Neural progenitor cell (in vitro differentiated cells): Measurements from ENCODE around the gene PSMD5. TPM values are rescaled to one million over a fixed set of nuclear protein-coding genes. Genes with fewer than 3 reads are reported as not detected.
A peak's percentile ranks its signal among the peaks of the same experiment; 100 is the strongest.

Source experiments
- DNase-seq: peaks from one replicate; pipeline ENCODE4 v3.0.0-alpha.2; 2016; ENCODE audit warnings: low spot score
- H2AFZ ChIP-seq: fragments of 200-600 bp; sonication (generic); replicated peaks from 2 replicates; pipeline ENCODE4 v1.6.1; 2016; ENCODE audit warnings: antibody characterized with exemption
- H3F3A ChIP-seq: fragments of 200-600 bp; sonication (generic); 2 replicates; pipeline ENCODE4 v1.6.1; 2016; ENCODE audit warnings: antibody characterized with exemption, low read depth
- H3K27ac ChIP-seq: fragments of 200-600 bp; sonication (generic); 2 replicates; pipeline ENCODE4 v1.5.1; 2016; ENCODE audit warnings: mild to moderate bottlenecking
- H3K27me3 ChIP-seq: fragments of 200-600 bp; sonication (generic); 2 replicates; pipeline ENCODE4 v1.6.1; 2016; ENCODE audit warnings: mild to moderate bottlenecking, moderate library complexity
- H3K36me3 ChIP-seq: fragments of 200-600 bp; sonication (generic); 2 replicates; pipeline ENCODE4 v1.5.1; 2016
- H3K4me1 ChIP-seq: fragments of 200-600 bp; sonication (generic); 2 replicates; pipeline ENCODE4 v1.6.1; 2016; ENCODE audit warnings: mixed run types
- H3K4me2 ChIP-seq: fragments of 200-600 bp; sonication (generic); 2 replicates; pipeline ENCODE4 v1.6.1; 2016
- H3K4me3 ChIP-seq: fragments of 200-600 bp; sonication (generic); 2 replicates; pipeline ENCODE4 v1.5.1; 2016
- H3K79me2 ChIP-seq: fragments of 200-600 bp; sonication (generic); 2 replicates; pipeline ENCODE4 v1.6.1; 2016; ENCODE audit warnings: low read depth
- H3K9ac ChIP-seq: fragments of 200-600 bp; sonication (generic); 2 replicates; pipeline ENCODE4 v1.6.1; 2016
- H3K9me3 ChIP-seq: fragments of 200-600 bp; sonication (generic); 2 replicates; pipeline ENCODE4 v1.5.1; 2016; ENCODE audit warnings: low read depth
- H4K20me1 ChIP-seq: fragments of 200-600 bp; sonication (generic); 2 replicates; pipeline ENCODE4 v1.6.1; 2016; ENCODE audit warnings: low read depth
- H3K27ac Mint-ChIP-seq: 3 replicates; pipeline ENCODE4 v1.8.0; 2021; ENCODE audit warnings: mixed read lengths
- H3K27me3 Mint-ChIP-seq: 2 replicates; pipeline ENCODE4 v1.8.0; 2022; ENCODE audit warnings: low read depth, mild to moderate bottlenecking, inconsistent platforms, moderate library complexity, mixed read lengths; ENCODE audit not compliant: insufficient read depth
- H3K36me3 Mint-ChIP-seq: 3 replicates; pipeline ENCODE4 v1.8.0; 2021; ENCODE audit warnings: mixed read lengths
- H3K4me1 Mint-ChIP-seq: 3 replicates; pipeline ENCODE4 v1.8.0; 2021; ENCODE audit warnings: mixed read lengths
- H3K4me3 Mint-ChIP-seq: 3 replicates; pipeline ENCODE4 v1.8.0; 2021; ENCODE audit warnings: mild to moderate bottlenecking, moderate library complexity, mixed read lengths
- H3K9me3 Mint-ChIP-seq: 3 replicates; pipeline ENCODE4 v1.8.0; 2020; ENCODE audit warnings: mixed read lengths
- EZH2 ChIP-seq: fragments of 200-600 bp; sonication (generic); IDR thresholded peaks from 2 replicates; pipeline ENCODE4 v1.6.1; 2017; ENCODE audit warnings: antibody characterized with exemption, mild to moderate bottlenecking, moderate library complexity
- EZH2phosphoT487 ChIP-seq: fragments of 200-600 bp; sonication (generic); IDR thresholded peaks from 2 replicates; pipeline ENCODE4 v1.6.1; 2017; ENCODE audit warnings: antibody characterized with exemption
- total RNA-seq: library from RNA; depleted of rRNA; stranded (reverse); fragments of >200 nt; gene quantifications from 2 replicates; pipeline ENCODE4 v1.2.3, GENCODE V29; 2015; ENCODE audit warnings: low replicate concordance
- TF ChIP-seq, protein P1 (sequence below): fragments of 200-600 bp; sonication (generic); IDR thresholded peaks from 2 replicates; pipeline ENCODE4 v1.5.1; 2017; ENCODE audit warnings: antibody characterized with exemption, mild to moderate bottlenecking

Gene PSMD5
- total RNA-seq, 1 donor from 2014 or later, result 8.7 TPM

- no peak overlapping the region for H2AFZ ChIP-seq
- H3K4me1 ChIP-seq, result peaks cover 3% of the 10 kb centered on the region
- DNase-seq, result no peak
- Mint-ChIP-seq H3K27ac (no peak overlapping the region), H3K36me3 (peaks cover 25% of the 10 kb centered on the region), H3K4me1 (peaks cover 10% of the 10 kb centered on the region), H3K27me3 (peaks cover 3% of the 10 kb centered on the region), H3K4me3 (no peak overlapping the region), H3K9me3 (no peaks in the 10 kb centered on the region)
- H3K4me2 ChIP-seq, result no peak overlapping the region
- H3K4me3 ChIP-seq, result no peak overlapping the region
- H3K27ac ChIP-seq, result no peak overlapping the region
- H3K27me3 ChIP-seq, result no peaks in the 10 kb centered on the region
- no peaks in the 10 kb centered on the region for H3K79me2 ChIP-seq
- TF ChIP-seq EZH2phosphoT487 (no peak), EZH2 (no peak)
- TF ChIP-seq, protein P1, sequence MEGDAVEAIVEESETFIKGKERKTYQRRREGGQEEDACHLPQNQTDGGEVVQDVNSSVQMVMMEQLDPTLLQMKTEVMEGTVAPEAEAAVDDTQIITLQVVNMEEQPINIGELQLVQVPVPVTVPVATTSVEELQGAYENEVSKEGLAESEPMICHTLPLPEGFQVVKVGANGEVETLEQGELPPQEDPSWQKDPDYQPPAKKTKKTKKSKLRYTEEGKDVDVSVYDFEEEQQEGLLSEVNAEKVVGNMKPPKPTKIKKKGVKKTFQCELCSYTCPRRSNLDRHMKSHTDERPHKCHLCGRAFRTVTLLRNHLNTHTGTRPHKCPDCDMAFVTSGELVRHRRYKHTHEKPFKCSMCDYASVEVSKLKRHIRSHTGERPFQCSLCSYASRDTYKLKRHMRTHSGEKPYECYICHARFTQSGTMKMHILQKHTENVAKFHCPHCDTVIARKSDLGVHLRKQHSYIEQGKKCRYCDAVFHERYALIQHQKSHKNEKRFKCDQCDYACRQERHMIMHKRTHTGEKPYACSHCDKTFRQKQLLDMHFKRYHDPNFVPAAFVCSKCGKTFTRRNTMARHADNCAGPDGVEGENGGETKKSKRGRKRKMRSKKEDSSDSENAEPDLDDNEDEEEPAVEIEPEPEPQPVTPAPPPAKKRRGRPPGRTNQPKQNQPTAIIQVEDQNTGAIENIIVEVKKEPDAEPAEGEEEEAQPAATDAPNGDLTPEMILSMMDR, result no peak
- no peaks in the 10 kb centered on the region for H3K9me3 ChIP-seq
- no peaks in the 10 kb centered on the region for H3K36me3 ChIP-seq
- H3K9ac ChIP-seq, result no peak overlapping the region
- H4K20me1 ChIP-seq, result no peaks in the 10 kb centered on the region
- peaks cover 14% of the 10 kb centered on the region for H3F3A ChIP-seq
Measured at GRCh38 chr9:120870206-120870605, 27.5 kb upstream of the PSMD5 start.

GRCh38 chr9:120869726-120870125 is 27.0 kb upstream of the PSMD5 start:
- Mint-ChIP-seq H3K9me3 (no peaks in the 10 kb centered on the region), H3K4me3 (no peak overlapping the region), H3K27ac (no peak overlapping the region), H3K36me3 (peaks cover 24% of the 10 kb centered on the region), H3K27me3 (peaks cover 3% of the 10 kb centered on the region), H3K4me1 (peaks cover 8% of the 10 kb centered on the region)
- Histone ChIP-seq H3K9ac (no peak overlapping the region), H3K27me3 (no peaks in the 10 kb centered on the region), H3K4me1 (peaks cover 3% of the 10 kb centered on the region), H3K9me3 (no peaks in the 10 kb centered on the region), H2AFZ (no peak overlapping the region), H3K36me3 (no peaks in the 10 kb centered on the region), H3K27ac (no peak overlapping the region), H3K4me3 (no peak overlapping the region), H3F3A (peaks cover 10% of the 10 kb centered on the region), H3K4me2 (peak overlapping the region; percentile 77), H4K20me1 (no peaks in the 10 kb centered on the region), H3K79me2 (no peaks in the 10 kb centered on the region)
- TF ChIP-seq EZH2phosphoT487, result no peak
- TF ChIP-seq EZH2, result no peak
- TF ChIP-seq, protein P1, result no peak
- DNase-seq, result no peak

GRCh38 chr9:120869360-120869687 is 26.6 kb upstream of the PSMD5 start:
- no peaks in the 10 kb centered on the region for H4K20me1 ChIP-seq
- peak overlapping the region; percentile 84 for H3K4me3 Mint-ChIP-seq
- no peaks in the 10 kb centered on the region for H3K9me3 ChIP-seq
- no peak for DNase-seq
- no peak overlapping the region for H3K9ac ChIP-seq
- H3K27me3 ChIP-seq, result no peaks in the 10 kb centered on the region
- no peak overlapping the region for H3K27ac Mint-ChIP-seq
- H3K27ac ChIP-seq, result no peak overlapping the region
- peak overlapping the region; percentile 77 for H3K4me2 ChIP-seq
- H2AFZ ChIP-seq, result peak overlapping the region; percentile 74
- no peaks in the 10 kb centered on the region for H3K79me2 ChIP-seq
- no peaks in the 10 kb centered on the region for H3K9me3 Mint-ChIP-seq
- H3K27me3 Mint-ChIP-seq, result peaks cover 3% of the 10 kb centered on the region
- H3K4me1 Mint-ChIP-seq, result peaks cover 8% of the 10 kb centered on the region
- H3F3A ChIP-seq, result peaks cover 10% of the 10 kb centered on the region
- peak overlapping the region; percentile 56 for H3K4me3 ChIP-seq
- TF ChIP-seq, protein P1, result no peak
- no peak for TF ChIP-seq EZH2
- no peak for TF ChIP-seq EZH2phosphoT487
- H3K36me3 ChIP-seq, result no peaks in the 10 kb centered on the region
- H3K4me1 ChIP-seq, result peaks cover 3% of the 10 kb centered on the region
- peaks cover 20% of the 10 kb centered on the region for H3K36me3 Mint-ChIP-seq
